H9 (cell line): ENCODE data around the gene CTU2. TPM values are rescaled to one million over a fixed set of nuclear protein-coding genes. Genes with fewer than 3 reads are reported as not detected.

ENCODE experiments used
- DNase-seq: peaks from one replicate; pipeline ENCODE4 v3.0.0-alpha.2; 2017
- H2AFZ ChIP-seq: one replicate; pipeline ENCODE4 v1.6.1; 2013; ENCODE audit warnings: mild to moderate bottlenecking, low read length, control low read depth, moderate library complexity
- H2AK5ac ChIP-seq: 2 replicates; pipeline ENCODE4 v1.6.1; 2013; ENCODE audit warnings: low read length, control low read depth, mixed read lengths; ENCODE audit not compliant: insufficient read length
- H2BK120ac ChIP-seq: one replicate; pipeline ENCODE4 v1.6.1; 2013; ENCODE audit warnings: low read depth, mild to moderate bottlenecking, low read length, control low read depth, inconsistent platforms; ENCODE audit not compliant: poor library complexity, severe bottlenecking
- H2BK12ac ChIP-seq: 2 replicates; pipeline ENCODE4 v1.6.1; 2013; ENCODE audit warnings: low read length, control low read depth, mixed read lengths, low read depth; ENCODE audit not compliant: insufficient read length
- H2BK15ac ChIP-seq: 2 replicates; pipeline ENCODE4 v1.6.1; 2013; ENCODE audit warnings: low read depth, low read length, control low read depth
- H2BK20ac ChIP-seq: one replicate; pipeline ENCODE4 v1.6.1; 2013; ENCODE audit warnings: low read depth, mild to moderate bottlenecking, low read length, control low read depth, inconsistent platforms; ENCODE audit not compliant: poor library complexity, severe bottlenecking
- H2BK5ac ChIP-seq: 2 replicates; pipeline ENCODE4 v1.6.1; 2013; ENCODE audit warnings: low read length, control low read depth, mixed read lengths; ENCODE audit not compliant: insufficient read length
- H3K14ac ChIP-seq: 2 replicates; pipeline ENCODE4 v1.6.1; 2013; ENCODE audit warnings: low read length, control low read depth; ENCODE audit not compliant: insufficient read depth
- H3K18ac ChIP-seq: 2 replicates; pipeline ENCODE4 v1.6.1; 2013; ENCODE audit warnings: low read depth, mild to moderate bottlenecking, mixed read lengths, low read length, control low read depth; ENCODE audit not compliant: insufficient read length
- H3K23ac ChIP-seq: 2 replicates; pipeline ENCODE4 v1.6.1; 2013; ENCODE audit warnings: low read length, control low read depth, mixed read lengths, low read depth; ENCODE audit not compliant: insufficient read length
- H3K23me2 ChIP-seq: 2 replicates; pipeline ENCODE4 v1.6.1; 2013; ENCODE audit warnings: low read depth, mild to moderate bottlenecking, mixed read lengths, low read length, control low read depth; ENCODE audit not compliant: insufficient read length, poor library complexity, severe bottlenecking
- H3K27ac ChIP-seq: 2 replicates; pipeline ENCODE4 v1.5.1; 2013; ENCODE audit warnings: low read length, control low read depth, mixed read lengths, low read depth; ENCODE audit not compliant: insufficient read length
- H3K27me3 ChIP-seq: 2 replicates; pipeline ENCODE4 v1.6.1; 2013; ENCODE audit warnings: low read length, control low read depth, inconsistent platforms; ENCODE audit not compliant: insufficient read depth
- H3K4ac ChIP-seq: 2 replicates; pipeline ENCODE4 v1.6.1; 2013; ENCODE audit warnings: low read depth, mild to moderate bottlenecking, control low read depth, inconsistent platforms, low read length, moderate library complexity
- H3K4me1 ChIP-seq: 2 replicates; pipeline ENCODE4 v1.6.1; 2013; ENCODE audit warnings: low read length, control low read depth, inconsistent platforms; ENCODE audit not compliant: insufficient read depth
- H3K4me2 ChIP-seq: 2 replicates; pipeline ENCODE4 v1.6.1; 2013; ENCODE audit warnings: low read length, control low read depth, mixed read lengths; ENCODE audit not compliant: insufficient read length, insufficient read depth
- H3K56ac ChIP-seq: 2 replicates; pipeline ENCODE4 v1.6.1; 2013; ENCODE audit warnings: low read depth, mild to moderate bottlenecking, mixed read lengths, low read length, control low read depth; ENCODE audit not compliant: insufficient read length
- H3K79me1 ChIP-seq: 2 replicates; pipeline ENCODE4 v1.6.1; 2013; ENCODE audit warnings: low read depth, mild to moderate bottlenecking, moderate library complexity, low read length, control low read depth, inconsistent platforms; ENCODE audit not compliant: insufficient read depth, poor library complexity, severe bottlenecking
- H3K79me2 ChIP-seq: 2 replicates; pipeline ENCODE4 v1.6.1; 2013; ENCODE audit warnings: low read length, control low read depth, inconsistent platforms; ENCODE audit not compliant: insufficient read depth
- H3K9ac ChIP-seq: 2 replicates; pipeline ENCODE4 v1.6.1; 2013; ENCODE audit warnings: low read length, control low read depth, mixed read lengths; ENCODE audit not compliant: insufficient read length; ENCODE audit errors: extremely low read depth
- H3K9me3 ChIP-seq: one replicate; pipeline ENCODE4 v1.6.1; 2013; ENCODE audit warnings: low read depth, low read length, inconsistent platforms; ENCODE audit not compliant: control insufficient read depth
- H3T11ph ChIP-seq: one replicate; pipeline ENCODE4 v1.6.1; 2013; ENCODE audit warnings: mild to moderate bottlenecking, low read length, control low read depth, inconsistent platforms
- H4K20me1 ChIP-seq: one replicate; pipeline ENCODE4 v1.6.1; 2013; ENCODE audit not compliant: control insufficient read depth, insufficient read length, insufficient read depth
- H4K5ac ChIP-seq: 2 replicates; pipeline ENCODE4 v1.6.1; 2013; ENCODE audit warnings: low read depth, mild to moderate bottlenecking, mixed read lengths, low read length, control low read depth; ENCODE audit not compliant: insufficient read length
- H4K8ac ChIP-seq: replicated peaks from 2 replicates; pipeline ENCODE4 v1.6.1; 2013; ENCODE audit warnings: low read length, control low read depth, mixed read lengths, low read depth; ENCODE audit not compliant: insufficient read length
- H4K91ac ChIP-seq: 2 replicates; pipeline ENCODE4 v1.6.1; 2013; ENCODE audit warnings: low read depth, mild to moderate bottlenecking, moderate library complexity, mixed read lengths, low read length, control low read depth; ENCODE audit not compliant: insufficient read length
- H3K27ac Mint-ChIP-seq, 3 experiments: 2 replicates in 2 of 3; 3 replicates in 1 of 3; pipeline ENCODE4 v1.8.0; 2020 to 2021; ENCODE audit warnings: mixed read lengths in 3 of 3, mild to moderate bottlenecking in 1 of 3, moderate library complexity in 1 of 3
- H3K27me3 Mint-ChIP-seq: 2 replicates; pipeline ENCODE4 v1.8.0; 2021; ENCODE audit warnings: low read depth, mild to moderate bottlenecking, moderate library complexity, mixed read lengths
- H3K36me3 Mint-ChIP-seq, 3 experiments: 2 replicates in 2 of 3; 3 replicates in 1 of 3; pipeline ENCODE4 v1.8.0; 2020 to 2021; ENCODE audit warnings: low read depth in 3 of 3, mixed read lengths in 3 of 3; ENCODE audit not compliant: insufficient read depth in 1 of 3
- H3K4me1 Mint-ChIP-seq, 2 experiments: 2 replicates each; pipeline ENCODE4 v1.8.0; 2020; ENCODE audit warnings: mixed read lengths in 2 of 2
- H3K4me3 Mint-ChIP-seq, 2 experiments: 2 replicates in 1 of 2; 3 replicates in 1 of 2; pipeline ENCODE4 v1.8.0; 2020 to 2021; ENCODE audit warnings: mild to moderate bottlenecking in 2 of 2, mixed read lengths in 2 of 2, moderate library complexity in 1 of 2
- H3K9me3 Mint-ChIP-seq, 2 experiments: 2 replicates in 1 of 2; 3 replicates in 1 of 2; pipeline ENCODE4 v1.8.0; 2020; ENCODE audit warnings: mild to moderate bottlenecking in 2 of 2, mixed read lengths in 2 of 2, moderate library complexity in 1 of 2
- WGBS: extraction: QIAGEN DNeasy Blood & Tissue Kit; methylation state at CpG from one replicate; pipeline ENCODE4 v1.1.7; 2013; ENCODE audit warnings: missing lambda C conversion rate, low lambda C conversion rate, mixed read lengths; ENCODE audit not compliant: insufficient read length; ENCODE audit errors: extremely low coverage; 5-methylcytosine and 5-hydroxymethylcytosine counted together
- total RNA-seq: library from RNA; stranded (reverse); gene quantifications from 2 replicates; pipeline ENCODE4 v1.2.1, GENCODE V29; 2021
- TF ChIP-seq, protein P1 (sequence below): fragments of 200-600 bp; sonication (generic); conservative IDR thresholded peaks from 3 replicates; pipeline ENCODE4 v1.8.0; 2021; ENCODE audit warnings: antibody characterized with exemption, mild to moderate bottlenecking

The CTU2 gene
- total RNA-seq, 1 experiment from 2014 or later, result 32.8 TPM

DNA sequence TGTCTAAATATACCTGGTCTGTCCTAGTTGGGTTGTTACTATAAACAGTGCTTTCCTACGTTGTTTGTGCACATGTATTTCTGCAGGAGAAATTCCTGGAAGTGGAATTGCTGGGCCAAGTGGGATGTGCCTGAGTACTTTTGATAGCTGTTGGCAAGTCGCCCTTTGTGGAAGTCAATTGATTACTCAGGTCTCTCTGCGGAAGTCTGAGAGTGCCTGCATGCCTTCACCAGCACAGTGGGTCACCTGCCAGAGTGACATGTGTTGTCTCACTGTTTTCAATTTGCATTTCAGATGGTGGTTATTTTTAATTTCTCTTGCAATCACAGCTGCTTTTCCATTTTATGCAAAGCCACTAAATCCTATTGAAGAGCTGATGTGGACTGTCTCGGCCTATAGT, 41.2 kb upstream of the CTU2 start:
- Mint-ChIP-seq H3K4me3 (peak overlapping the region; percentile 57 to 91; a peak in 4 of 5 replicates), H3K27me3 (no peaks in the 10 kb centered on the region; the same call in 1 of the 2 replicates), H3K27ac (peak overlapping the region in 2 of 3 experiments; percentile 51 to 52; a peak in 3 of 7 replicates), H3K36me3 (peaks cover 13 to 27% (median 17%) of the 10 kb centered on the region in 3 experiments), H3K9me3 (peaks cover 3% of the 10 kb centered on the region in 2 experiments; a peak in 2 of 5 replicates), H3K4me1 (peaks cover 14 to 21% of the 10 kb centered on the region in 2 experiments)
- H3K23me2 ChIP-seq, result peaks cover 11% of the 10 kb centered on the region
- H3T11ph ChIP-seq, result no peak overlapping the region
- H2BK15ac ChIP-seq, result no peak overlapping the region
- H4K8ac ChIP-seq, result no peak overlapping the region
- H2BK12ac ChIP-seq, result no peak overlapping the region
- H3K4me1 ChIP-seq, result peaks cover 3% of the 10 kb centered on the region; the same call in 1 of the 2 replicates
- DNase-seq, result no peak
- H3K9me3 ChIP-seq, result no peaks in the 10 kb centered on the region
- H3K9ac ChIP-seq, result no peak overlapping the region
- H3K79me1 ChIP-seq, result no peaks in the 10 kb centered on the region
- H2BK120ac ChIP-seq, result no peak overlapping the region
- H3K27ac ChIP-seq, result no peak overlapping the region
- WGBS, result no CpG with 5 or more reads among the region's 4 CpGs
- no peak overlapping the region for H2BK20ac ChIP-seq
- no peaks in the 10 kb centered on the region for H4K20me1 ChIP-seq
- H3K4me2 ChIP-seq, result no peak overlapping the region
- peaks cover 9% of the 10 kb centered on the region; the same call in 1 of the 2 replicates for H3K79me2 ChIP-seq
- no peak overlapping the region for H3K56ac ChIP-seq
- H4K5ac ChIP-seq, result no peak overlapping the region
- H3K14ac ChIP-seq, result no peak overlapping the region
- H2AFZ ChIP-seq, result no peak overlapping the region
- no peak overlapping the region for H3K18ac ChIP-seq
- no peaks in the 10 kb centered on the region for H3K27me3 ChIP-seq
- TF ChIP-seq, protein P1, sequence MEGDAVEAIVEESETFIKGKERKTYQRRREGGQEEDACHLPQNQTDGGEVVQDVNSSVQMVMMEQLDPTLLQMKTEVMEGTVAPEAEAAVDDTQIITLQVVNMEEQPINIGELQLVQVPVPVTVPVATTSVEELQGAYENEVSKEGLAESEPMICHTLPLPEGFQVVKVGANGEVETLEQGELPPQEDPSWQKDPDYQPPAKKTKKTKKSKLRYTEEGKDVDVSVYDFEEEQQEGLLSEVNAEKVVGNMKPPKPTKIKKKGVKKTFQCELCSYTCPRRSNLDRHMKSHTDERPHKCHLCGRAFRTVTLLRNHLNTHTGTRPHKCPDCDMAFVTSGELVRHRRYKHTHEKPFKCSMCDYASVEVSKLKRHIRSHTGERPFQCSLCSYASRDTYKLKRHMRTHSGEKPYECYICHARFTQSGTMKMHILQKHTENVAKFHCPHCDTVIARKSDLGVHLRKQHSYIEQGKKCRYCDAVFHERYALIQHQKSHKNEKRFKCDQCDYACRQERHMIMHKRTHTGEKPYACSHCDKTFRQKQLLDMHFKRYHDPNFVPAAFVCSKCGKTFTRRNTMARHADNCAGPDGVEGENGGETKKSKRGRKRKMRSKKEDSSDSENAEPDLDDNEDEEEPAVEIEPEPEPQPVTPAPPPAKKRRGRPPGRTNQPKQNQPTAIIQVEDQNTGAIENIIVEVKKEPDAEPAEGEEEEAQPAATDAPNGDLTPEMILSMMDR, result no peak
- no peak overlapping the region for H3K23ac ChIP-seq
- no peak overlapping the region for H3K4ac ChIP-seq
- no peak overlapping the region for H4K91ac ChIP-seq
- no peak overlapping the region for H2AK5ac ChIP-seq
- no peak overlapping the region for H2BK5ac ChIP-seq
